Measurements from ENCODE around the gene TNFSF11. TPM values are rescaled to one million over a fixed set of nuclear protein-coding genes. Genes with fewer than 3 reads are reported as not detected.

Gene TNFSF11
- total RNA-seq, 1 donor from 2014 or later: not detected

DNA sequence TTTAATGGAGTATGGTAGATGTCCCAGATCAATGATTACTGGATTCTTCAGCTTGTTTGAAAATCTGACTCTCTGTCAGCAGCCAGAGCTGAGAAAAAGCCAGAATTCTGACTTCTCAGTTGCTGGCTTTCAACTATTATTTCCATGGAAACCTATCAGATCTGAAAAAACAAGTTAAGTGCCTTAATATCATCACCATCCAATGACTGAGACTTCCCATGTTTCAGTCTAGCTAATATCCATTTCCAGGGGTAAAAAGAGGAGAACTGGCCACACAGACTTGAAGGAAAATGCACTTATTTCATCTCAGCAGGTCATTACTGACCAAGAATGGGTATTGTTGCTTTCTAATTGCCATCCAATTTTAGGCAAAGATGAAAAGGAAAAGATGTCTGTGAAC, 75.2 kb downstream of the TNFSF11 start:
- H3K27me3 Mint-ChIP-seq: peaks cover 10% of the 10 kb centered on the region
- H3K9me3 Mint-ChIP-seq (ENCODE audit: low read depth): peaks cover 3% of the 10 kb centered on the region
- no peak overlapping the region for H3K4me3 Mint-ChIP-seq (ENCODE audit: low read depth)
- no peak overlapping the region for H3K27ac Mint-ChIP-seq
- DNase-seq (ENCODE audit: low spot score, unreplicated experiment): no peak
- no peaks in the 10 kb centered on the region for H3K36me3 Mint-ChIP-seq (ENCODE audit: insufficient read depth)
- H3K4me1 Mint-ChIP-seq (ENCODE audit: low read depth): peaks cover 5% of the 10 kb centered on the region
- TF ChIP-seq, protein P1, sequence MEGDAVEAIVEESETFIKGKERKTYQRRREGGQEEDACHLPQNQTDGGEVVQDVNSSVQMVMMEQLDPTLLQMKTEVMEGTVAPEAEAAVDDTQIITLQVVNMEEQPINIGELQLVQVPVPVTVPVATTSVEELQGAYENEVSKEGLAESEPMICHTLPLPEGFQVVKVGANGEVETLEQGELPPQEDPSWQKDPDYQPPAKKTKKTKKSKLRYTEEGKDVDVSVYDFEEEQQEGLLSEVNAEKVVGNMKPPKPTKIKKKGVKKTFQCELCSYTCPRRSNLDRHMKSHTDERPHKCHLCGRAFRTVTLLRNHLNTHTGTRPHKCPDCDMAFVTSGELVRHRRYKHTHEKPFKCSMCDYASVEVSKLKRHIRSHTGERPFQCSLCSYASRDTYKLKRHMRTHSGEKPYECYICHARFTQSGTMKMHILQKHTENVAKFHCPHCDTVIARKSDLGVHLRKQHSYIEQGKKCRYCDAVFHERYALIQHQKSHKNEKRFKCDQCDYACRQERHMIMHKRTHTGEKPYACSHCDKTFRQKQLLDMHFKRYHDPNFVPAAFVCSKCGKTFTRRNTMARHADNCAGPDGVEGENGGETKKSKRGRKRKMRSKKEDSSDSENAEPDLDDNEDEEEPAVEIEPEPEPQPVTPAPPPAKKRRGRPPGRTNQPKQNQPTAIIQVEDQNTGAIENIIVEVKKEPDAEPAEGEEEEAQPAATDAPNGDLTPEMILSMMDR (IDR thresholded peaks at IDR 0.05; ENCODE audit: unreplicated experiment): no peak

DNA sequence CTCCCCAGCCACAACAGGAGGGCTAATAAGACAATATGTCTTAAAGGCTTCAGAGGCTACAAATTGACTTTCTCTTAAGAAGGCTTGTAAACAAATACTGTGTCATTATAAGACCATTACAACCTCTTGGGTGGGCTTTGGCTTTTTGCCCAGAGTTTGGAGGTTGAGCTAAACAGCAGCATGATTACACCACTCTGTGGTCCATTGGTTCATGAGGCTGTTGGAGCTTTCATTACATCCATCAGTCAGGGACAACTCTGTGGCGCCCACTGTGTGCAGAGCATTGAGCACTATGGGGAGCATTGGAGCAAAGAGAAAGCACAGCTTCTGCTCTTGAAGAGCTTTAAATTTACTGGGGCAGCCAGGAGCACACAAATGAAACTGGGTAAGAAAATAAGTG, 75.9 kb downstream of the TNFSF11 start:
- Mint-ChIP-seq H3K4me3 (ENCODE audit: low read depth) (no peak overlapping the region), H3K4me1 (ENCODE audit: low read depth) (peaks cover 6% of the 10 kb centered on the region), H3K9me3 (ENCODE audit: low read depth) (peaks cover 3% of the 10 kb centered on the region), H3K27me3 (peaks cover 10% of the 10 kb centered on the region), H3K27ac (no peak overlapping the region), H3K36me3 (ENCODE audit: insufficient read depth) (no peaks in the 10 kb centered on the region)
- DNase-seq (ENCODE audit: low spot score, unreplicated experiment): no peak
- TF ChIP-seq, protein P1 (IDR thresholded peaks at IDR 0.05; ENCODE audit: unreplicated experiment): no peak

DNA sequence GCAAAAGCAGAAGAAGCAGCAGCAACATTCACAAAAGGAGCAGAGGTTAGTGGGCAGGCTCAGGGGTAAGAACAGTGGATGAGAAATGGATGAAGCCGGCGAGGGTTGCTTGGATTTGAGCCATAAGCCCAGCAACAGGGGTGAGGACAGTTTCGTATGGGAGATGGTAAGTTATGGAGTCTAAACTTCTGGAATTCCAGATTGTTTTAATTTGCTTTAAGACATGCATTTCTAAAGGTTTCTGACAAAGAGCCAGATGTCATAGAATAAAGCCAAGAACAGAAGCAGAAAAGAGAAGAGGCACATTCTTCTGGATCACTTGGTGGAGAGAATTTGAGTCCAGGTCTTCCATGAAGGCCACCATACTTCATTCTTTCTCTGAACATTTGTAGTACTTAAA, 76.6 kb downstream of the TNFSF11 start:
- TF ChIP-seq, protein P1 (IDR thresholded peaks at IDR 0.05; ENCODE audit: unreplicated experiment): no peak
- Mint-ChIP-seq H3K27ac (no peak overlapping the region), H3K9me3 (ENCODE audit: low read depth) (peaks cover 3% of the 10 kb centered on the region), H3K36me3 (ENCODE audit: insufficient read depth) (no peaks in the 10 kb centered on the region), H3K27me3 (peaks cover 10% of the 10 kb centered on the region), H3K4me3 (ENCODE audit: low read depth) (no peak overlapping the region), H3K4me1 (ENCODE audit: low read depth) (peaks cover 13% of the 10 kb centered on the region)
- no peak for DNase-seq (ENCODE audit: low spot score, unreplicated experiment)

DNA sequence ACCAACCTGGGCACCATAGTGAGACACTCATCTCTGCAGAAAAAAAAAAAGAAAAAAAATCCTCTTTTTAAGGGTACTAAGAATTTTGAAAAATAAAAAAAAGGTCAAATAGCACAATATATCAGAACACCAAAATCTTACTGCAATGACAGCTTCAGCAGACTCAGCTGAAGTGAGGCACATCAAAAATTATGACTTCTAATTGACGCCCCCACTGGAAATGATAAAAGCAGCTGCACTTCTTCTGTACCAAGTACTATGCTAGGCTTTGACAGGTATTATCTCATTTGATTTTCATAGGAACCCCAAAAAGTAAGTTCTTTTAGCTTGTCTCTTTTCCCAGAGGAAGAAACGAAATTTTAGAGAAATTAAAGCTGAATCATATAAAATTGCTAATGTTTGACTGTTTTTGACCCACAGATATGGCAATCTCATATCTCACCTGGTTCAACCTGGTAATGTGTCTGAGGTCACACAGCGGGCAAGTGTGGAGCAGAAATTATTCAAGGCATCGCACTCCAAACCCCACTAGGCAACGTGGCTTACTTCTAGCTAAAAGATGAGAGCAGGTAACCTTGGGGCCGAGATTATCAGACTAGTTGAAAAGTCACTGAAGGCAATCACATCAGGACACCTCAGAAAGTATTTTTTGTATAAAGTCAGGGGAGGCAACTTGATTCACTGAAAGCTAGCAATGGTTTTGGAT, 78.1 kb downstream of the TNFSF11 start:
- H3K27ac Mint-ChIP-seq: no peak overlapping the region
- no peak for DNase-seq (ENCODE audit: low spot score, unreplicated experiment)
- H3K36me3 Mint-ChIP-seq (ENCODE audit: insufficient read depth): no peaks in the 10 kb centered on the region
- H3K4me3 Mint-ChIP-seq (ENCODE audit: low read depth): no peak overlapping the region
- peaks cover 13% of the 10 kb centered on the region for H3K27me3 Mint-ChIP-seq
- TF ChIP-seq, protein P1 (IDR thresholded peaks at IDR 0.05; ENCODE audit: unreplicated experiment): no peak
- peaks cover 3% of the 10 kb centered on the region for H3K9me3 Mint-ChIP-seq (ENCODE audit: low read depth)
- H3K4me1 Mint-ChIP-seq (ENCODE audit: low read depth): peaks cover 22% of the 10 kb centered on the region

DNA sequence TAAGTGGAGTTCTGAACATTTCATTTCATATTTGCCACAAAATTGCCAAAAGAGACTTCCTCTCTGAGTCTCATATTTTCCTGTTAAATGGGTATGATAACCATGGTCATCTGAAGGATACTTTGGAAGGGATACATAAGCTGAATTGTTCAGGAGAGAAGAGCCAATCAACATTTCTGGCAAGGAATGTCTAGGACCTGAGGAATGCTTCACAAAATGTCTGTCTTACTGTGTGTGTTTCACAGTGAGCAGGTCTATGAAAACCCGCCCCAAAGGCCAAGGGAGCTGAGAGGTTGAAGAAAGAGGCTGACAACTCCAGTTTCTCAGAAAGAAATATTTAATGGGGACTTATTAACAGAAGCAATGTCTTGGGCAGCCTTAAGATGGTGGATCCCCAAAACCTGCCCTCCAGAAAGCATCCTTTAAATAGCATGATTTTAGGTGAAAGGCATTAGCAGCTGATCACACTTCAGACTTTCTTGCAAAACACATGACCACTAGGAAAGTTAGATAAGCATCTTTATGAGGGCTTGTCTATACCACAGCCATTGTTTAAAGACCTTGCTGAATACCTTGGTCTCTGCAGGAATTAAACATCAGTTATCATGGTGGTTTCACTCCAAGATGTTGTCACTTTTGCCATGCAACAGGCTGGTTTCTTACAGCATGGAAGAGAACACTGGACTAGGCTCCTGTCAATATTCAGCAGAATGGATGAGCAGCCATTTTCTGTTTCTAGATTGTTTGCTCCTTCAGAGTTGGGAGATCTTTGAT, 78.9 kb downstream of the TNFSF11 start:
- no peaks in the 10 kb centered on the region for H3K36me3 Mint-ChIP-seq (ENCODE audit: insufficient read depth)
- TF ChIP-seq, protein P1 (IDR thresholded peaks at IDR 0.05; ENCODE audit: unreplicated experiment): no peak
- no peak overlapping the region for H3K4me3 Mint-ChIP-seq (ENCODE audit: low read depth)
- H3K9me3 Mint-ChIP-seq (ENCODE audit: low read depth): peaks cover 3% of the 10 kb centered on the region
- peaks cover 26% of the 10 kb centered on the region for H3K4me1 Mint-ChIP-seq (ENCODE audit: low read depth)
- DNase-seq (ENCODE audit: low spot score, unreplicated experiment): no peak
- no peak overlapping the region for H3K27ac Mint-ChIP-seq
- peaks cover 19% of the 10 kb centered on the region for H3K27me3 Mint-ChIP-seq

Data from progenitor cell of endocrine pancreas (in vitro differentiated cells).